GM12801 (cell line): Measurements from ENCODE around the gene PRLR.

Source experiments
- CTCF ChIP-seq: IDR thresholded peaks from one replicate; pipeline ENCODE4 v1.5.1; 2011; ENCODE audit warnings: control low read depth; ENCODE audit not compliant: insufficient read length; ENCODE audit errors: extremely low read depth

The PRLR gene

DNA sequence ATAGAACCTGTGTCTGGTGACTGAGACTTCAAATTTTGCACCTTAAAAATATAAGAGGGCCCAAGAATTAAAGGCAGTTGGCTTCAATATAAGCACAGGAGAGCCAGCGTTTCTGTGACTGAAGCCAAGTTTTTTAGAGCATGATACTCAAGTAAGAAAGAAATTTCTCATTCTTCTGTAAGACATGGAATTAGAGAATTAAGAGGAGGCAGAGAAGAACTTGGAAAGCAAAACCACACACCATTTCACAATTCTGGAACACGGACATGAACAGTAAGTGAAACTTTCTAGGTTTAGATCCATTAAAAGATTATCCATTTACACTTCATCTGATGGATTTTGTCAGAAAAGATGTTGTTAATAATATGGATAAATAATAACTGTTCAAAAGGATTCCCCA, 173.6 kb downstream of the PRLR start:
- TF ChIP-seq CTCF: no peak

GRCh38 chr5:35052838-35053237, 177.4 kb downstream of the PRLR start:
- TF ChIP-seq CTCF: no peak

- no peak for TF ChIP-seq CTCF
These were observed 179.7 kb downstream of the PRLR start for GRCh38 chr5:35050541-35051126.

GRCh38 chr5:35048910-35049309, 181.4 kb downstream of the PRLR start:
- no peak for TF ChIP-seq CTCF

GRCh38 chr5:35047785-35048404, 182.4 kb downstream of the PRLR start, which contains the start of gene AGXT2:
Gene AGXT2 (minus strand): TSS chr5:35047949. CDS start chr5:35047892, 57 bp downstream.
- TF ChIP-seq CTCF: no peak

DNA sequence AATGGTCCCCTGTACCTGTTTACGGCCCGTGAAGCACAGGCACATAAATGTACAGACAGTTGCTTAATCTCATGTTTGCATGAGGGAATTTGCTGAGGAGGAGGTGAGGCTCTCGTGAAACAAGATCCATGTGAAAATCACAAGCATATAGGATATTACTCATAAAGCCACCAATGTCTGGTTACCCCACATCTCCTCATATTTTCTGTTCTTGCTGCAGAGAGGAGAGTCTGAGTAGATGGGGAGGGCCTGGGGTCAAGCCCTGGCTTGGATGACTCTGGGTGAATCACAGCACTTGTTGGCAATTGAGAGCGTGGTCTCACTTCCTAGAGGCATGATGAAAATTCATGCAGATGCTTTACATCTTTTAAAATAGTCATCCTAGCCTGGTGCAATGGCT, 183.5 kb downstream of the PRLR start:
- no peak for TF ChIP-seq CTCF

DNA sequence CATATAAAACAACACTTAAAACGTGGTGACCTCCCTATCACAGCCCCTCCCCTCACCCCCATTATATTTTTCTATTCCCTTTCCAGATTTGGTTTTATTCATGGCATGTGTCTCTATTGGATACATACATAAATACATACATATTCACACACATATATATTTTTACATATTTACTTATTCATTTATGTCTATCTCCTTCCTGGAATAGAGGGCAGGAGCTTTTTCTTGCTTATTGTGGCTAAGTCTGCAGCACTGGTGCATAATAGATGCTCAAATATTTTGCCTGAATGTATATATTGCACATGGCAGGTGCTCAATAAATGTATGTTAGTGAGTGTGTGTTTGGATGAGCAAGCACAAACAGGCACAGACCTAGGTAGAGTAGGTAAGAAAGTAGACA, 185.0 kb downstream of the PRLR start:
- TF ChIP-seq CTCF: no peak

GRCh38 chr5:35044649-35045048, 185.6 kb downstream of the PRLR start:
- TF ChIP-seq CTCF: no peak
